Mesenchymal stem cell (in vitro differentiated cells and primary cell): ENCODE results near the gene ARFGAP2.

Experiments
- DNase-seq: peaks from one replicate; pipeline ENCODE4 v3.0.0-alpha.2; 2013
- H2AFZ ChIP-seq: one replicate; pipeline ENCODE4 v1.6.1; 2013; ENCODE audit warnings: low read depth, mild to moderate bottlenecking, control low read depth, inconsistent platforms, low read length, moderate library complexity
- H2AK5ac ChIP-seq: 2 replicates; pipeline ENCODE4 v1.6.1; 2013; ENCODE audit warnings: low read length, moderate library complexity, mild to moderate bottlenecking, inconsistent platforms; ENCODE audit not compliant: severe bottlenecking
- H2BK120ac ChIP-seq: one replicate; pipeline ENCODE4 v1.6.1; 2013; ENCODE audit warnings: low read depth, mild to moderate bottlenecking, inconsistent platforms, low read length, moderate library complexity
- H2BK12ac ChIP-seq, 2 experiments: one replicate each; pipeline ENCODE4 v1.6.1; 2013; ENCODE audit warnings: inconsistent platforms in 2 of 2, low read length in 2 of 2, mild to moderate bottlenecking in 2 of 2, moderate library complexity in 2 of 2, control low read depth in 1 of 2
- H2BK15ac ChIP-seq: one replicate; pipeline ENCODE4 v1.6.1; 2013; ENCODE audit warnings: mild to moderate bottlenecking, low read depth, inconsistent platforms; ENCODE audit not compliant: poor library complexity, severe bottlenecking
- H2BK5ac ChIP-seq: 2 replicates; pipeline ENCODE4 v1.6.1; 2013; ENCODE audit warnings: low read depth, mild to moderate bottlenecking, low read length, control low read depth, inconsistent platforms; ENCODE audit not compliant: poor library complexity, severe bottlenecking
- H3K14ac ChIP-seq, 2 experiments: one replicate each; pipeline ENCODE4 v1.6.1; 2013; ENCODE audit warnings: inconsistent platforms in 2 of 2, low read length in 2 of 2, control low read depth in 1 of 2, mild to moderate bottlenecking in 1 of 2, moderate library complexity in 1 of 2
- H3K18ac ChIP-seq, 2 experiments: one replicate each; pipeline ENCODE4 v1.6.1; 2013; ENCODE audit warnings: inconsistent platforms in 2 of 2, low read length in 2 of 2, control low read depth in 1 of 2, low read depth in 1 of 2, mild to moderate bottlenecking in 1 of 2
- H3K23ac ChIP-seq, 2 experiments: one replicate each; pipeline ENCODE4 v1.6.1; 2013; ENCODE audit warnings: inconsistent platforms in 2 of 2, low read length in 2 of 2, mild to moderate bottlenecking in 2 of 2, moderate library complexity in 2 of 2, control low read depth in 1 of 2
- H3K27ac ChIP-seq: 2 replicates; pipeline ENCODE4 v1.5.1; 2013; ENCODE audit warnings: mild to moderate bottlenecking, moderate library complexity, low read length, control low read depth, inconsistent platforms; ENCODE audit not compliant: poor library complexity, severe bottlenecking
- H3K27me3 ChIP-seq, 2 experiments: 2 replicates each; pipeline versions ENCODE4 v1.6.1 to v1.7.0; 2013; ENCODE audit warnings: low read length in 2 of 2, mild to moderate bottlenecking in 2 of 2, moderate library complexity in 2 of 2, control low read depth in 1 of 2, inconsistent platforms in 1 of 2; ENCODE audit not compliant: control insufficient read depth in 1 of 2, insufficient read depth in 1 of 2
- H3K36me3 ChIP-seq, 2 experiments: 2 replicates each; pipeline versions ENCODE4 v1.6.1 to v1.7.0; 2013; ENCODE audit warnings: low read length in 2 of 2, control low read depth in 1 of 2, inconsistent platforms in 1 of 2, low read depth in 1 of 2, mild to moderate bottlenecking in 1 of 2; ENCODE audit not compliant: insufficient read depth in 2 of 2, control insufficient read depth in 1 of 2
- H3K4ac ChIP-seq, 2 experiments: one replicate each; pipeline ENCODE4 v1.6.1; 2013; ENCODE audit warnings: inconsistent platforms in 2 of 2, low read length in 2 of 2, mild to moderate bottlenecking in 2 of 2, moderate library complexity in 2 of 2, control low read depth in 1 of 2, low read depth in 1 of 2
- H3K4me1 ChIP-seq: 2 replicates; pipeline ENCODE4 v1.6.1; 2013; ENCODE audit warnings: low read depth, low read length, control low read depth; ENCODE audit not compliant: control insufficient read depth, insufficient read depth
- H3K4me2 ChIP-seq: 2 replicates; pipeline ENCODE4 v1.6.1; 2013; ENCODE audit warnings: low read length, mild to moderate bottlenecking, inconsistent platforms; ENCODE audit not compliant: poor library complexity, severe bottlenecking
- H3K4me3 ChIP-seq, 2 experiments: 2 replicates each; pipeline versions ENCODE4 v1.5.1 to v1.7.0; 2013; ENCODE audit warnings: low read length in 2 of 2, mild to moderate bottlenecking in 2 of 2, control low read depth in 1 of 2, low read depth in 1 of 2; ENCODE audit not compliant: insufficient read depth in 1 of 2
- H3K79me1 ChIP-seq: replicated peaks from 2 replicates; pipeline ENCODE4 v1.6.1; 2013; ENCODE audit warnings: mild to moderate bottlenecking, control low read depth, low read length, inconsistent platforms; ENCODE audit not compliant: poor library complexity, severe bottlenecking
- H3K9ac ChIP-seq: 2 replicates; pipeline ENCODE4 v1.7.0; 2013; ENCODE audit warnings: mild to moderate bottlenecking, low read length, moderate library complexity
- H3K9me3 ChIP-seq: 2 replicates; pipeline ENCODE4 v1.7.0; 2013; ENCODE audit warnings: mild to moderate bottlenecking, low read length; ENCODE audit not compliant: control insufficient read depth
- H4K8ac ChIP-seq: one replicate; pipeline ENCODE4 v1.6.1; 2013; ENCODE audit warnings: inconsistent platforms, mild to moderate bottlenecking, low read length, moderate library complexity
- H4K91ac ChIP-seq: one replicate; pipeline ENCODE4 v1.6.1; 2013; ENCODE audit warnings: mild to moderate bottlenecking, low read length, inconsistent platforms
- WGBS: methylation state at CpG from one replicate; pipeline ENCODE4 v1.1.7; 2013; ENCODE audit warnings: mixed read lengths; 5-methylcytosine and 5-hydroxymethylcytosine counted together

ARFGAP2 gene

DNA sequence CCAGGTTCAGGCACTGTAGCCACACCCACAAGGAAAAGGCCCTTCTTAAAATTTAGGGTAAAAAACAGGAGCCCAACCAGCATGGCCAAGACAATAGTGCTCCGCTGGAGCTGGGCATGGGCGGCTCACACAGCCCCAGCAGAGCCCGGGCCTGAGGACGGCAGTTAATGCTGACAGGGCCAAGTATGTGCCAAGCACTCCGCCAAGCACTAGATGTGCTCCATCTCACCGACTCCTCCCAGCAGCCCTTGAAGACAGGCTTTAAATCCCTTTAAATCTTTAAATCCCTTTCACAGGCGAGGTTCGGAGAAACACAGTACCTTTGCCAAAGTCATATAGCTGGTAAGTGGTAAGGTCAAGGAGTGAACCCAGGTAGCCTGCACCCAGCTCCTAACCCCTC, 4.8 kb downstream of the ARFGAP2 start:
- no peak overlapping the region for H3K4ac ChIP-seq
- no peak overlapping the region for H3K4me2 ChIP-seq
- no peak overlapping the region for H2BK12ac ChIP-seq
- H3K18ac ChIP-seq, result no peak overlapping the region
- H2AFZ ChIP-seq, result no peak overlapping the region
- no peak overlapping the region for H3K9ac ChIP-seq
- no peak for DNase-seq
- H3K36me3 ChIP-seq, result peaks cover 61 to 77% of the 10 kb centered on the region in 2 experiments
- no peak overlapping the region for H3K14ac ChIP-seq
- no peak overlapping the region for H2BK15ac ChIP-seq
- H4K8ac ChIP-seq, result no peak overlapping the region
- H3K4me1 ChIP-seq, result peaks cover 8% of the 10 kb centered on the region
- H3K4me3 ChIP-seq, result no peak overlapping the region
- WGBS, result 93% methylated on average over 6 of the region's 8 CpGs
- no peaks in the 10 kb centered on the region for H3K27me3 ChIP-seq
- no peak overlapping the region for H2BK120ac ChIP-seq
- H4K91ac ChIP-seq, result no peak overlapping the region
- H3K27ac ChIP-seq, result no peak overlapping the region
- no peak overlapping the region for H2AK5ac ChIP-seq
- H3K79me1 ChIP-seq, result peaks cover 24% of the 10 kb centered on the region
- no peak overlapping the region for H3K23ac ChIP-seq
- no peaks in the 10 kb centered on the region for H3K9me3 ChIP-seq
- no peak overlapping the region for H2BK5ac ChIP-seq

DNA sequence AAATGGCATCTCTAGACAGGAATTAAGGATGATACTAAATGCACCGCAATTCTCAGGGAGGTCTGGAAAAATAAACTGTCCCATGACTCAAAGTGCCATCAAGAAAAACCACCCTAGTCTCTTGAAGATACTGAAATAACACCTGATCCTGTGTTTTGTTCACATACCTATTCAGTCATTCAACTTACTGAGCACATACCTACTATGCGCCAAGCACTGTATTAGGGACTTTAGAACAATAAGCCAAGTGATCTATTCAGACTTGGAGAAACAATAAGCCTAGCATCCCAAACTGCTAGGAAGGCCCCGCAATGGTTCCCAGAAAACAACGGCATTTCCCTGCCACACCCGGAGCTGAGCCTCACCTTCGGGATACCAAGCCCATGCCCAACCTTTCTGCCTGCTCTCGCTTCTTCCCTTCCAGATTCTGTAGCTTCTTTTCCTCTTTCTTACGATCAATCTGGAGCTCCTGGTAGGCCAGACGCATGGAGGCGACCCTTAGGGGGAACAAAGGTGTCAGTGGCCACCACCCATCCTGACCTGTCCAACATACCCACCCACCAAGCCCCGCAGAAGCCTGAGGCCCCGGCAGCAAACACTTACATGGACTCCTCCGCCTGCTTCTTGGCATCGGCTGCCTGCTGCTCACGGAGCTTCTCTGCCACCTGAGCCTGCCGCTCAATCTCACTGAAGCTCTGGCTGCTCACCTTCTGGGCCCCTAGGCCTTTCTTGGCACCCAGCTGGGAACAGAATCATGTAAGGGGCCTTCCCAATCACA, 5.4 kb downstream of the ARFGAP2 start:
- no peak overlapping the region for H2BK12ac ChIP-seq
- peaks cover 25% of the 10 kb centered on the region for H3K79me1 ChIP-seq
- 99% methylated on average over 16 of the region's 16 CpGs for WGBS
- H3K4me2 ChIP-seq, result no peak overlapping the region
- H2BK15ac ChIP-seq, result no peak overlapping the region
- H3K27ac ChIP-seq, result no peak overlapping the region
- H4K91ac ChIP-seq, result no peak overlapping the region
- no peak overlapping the region for H3K4me3 ChIP-seq
- H3K4me1 ChIP-seq, result peaks cover 8% of the 10 kb centered on the region
- H3K4ac ChIP-seq, result no peak overlapping the region
- H3K23ac ChIP-seq, result no peak overlapping the region
- peaks cover 67 to 83% of the 10 kb centered on the region in 2 experiments for H3K36me3 ChIP-seq
- no peak overlapping the region for H4K8ac ChIP-seq
- H3K27me3 ChIP-seq, result no peaks in the 10 kb centered on the region
- no peak overlapping the region for H2BK5ac ChIP-seq
- H2AK5ac ChIP-seq, result no peak overlapping the region
- no peak for DNase-seq
- H3K9ac ChIP-seq, result no peak overlapping the region
- no peak overlapping the region for H3K14ac ChIP-seq
- no peak overlapping the region for H3K18ac ChIP-seq
- no peak overlapping the region for H2AFZ ChIP-seq
- H2BK120ac ChIP-seq, result no peak overlapping the region
- no peaks in the 10 kb centered on the region for H3K9me3 ChIP-seq

DNA sequence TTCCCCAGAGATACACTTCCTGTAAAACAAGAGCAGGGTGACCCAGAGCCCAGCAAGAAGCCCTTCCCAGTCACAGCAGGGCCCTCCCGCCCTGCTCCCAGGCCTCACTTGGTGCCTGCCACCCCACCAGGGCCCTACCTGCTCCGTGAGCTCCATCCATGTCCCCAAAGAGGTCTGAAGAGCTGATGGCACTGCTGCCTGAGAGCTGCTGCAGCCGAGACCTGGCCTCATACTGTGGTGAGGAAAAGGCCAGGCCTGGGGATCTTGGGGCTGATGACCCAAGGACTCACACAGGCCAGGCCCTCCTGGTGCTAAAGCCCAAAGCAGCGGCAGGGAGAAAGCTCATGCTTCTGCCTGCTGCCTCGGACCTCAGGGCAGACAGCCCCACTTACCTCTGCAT, 10.3 kb downstream of the ARFGAP2 start:
- Histone ChIP-seq H3K36me3 (peaks cover 81 to 86% of the 10 kb centered on the region in 2 experiments), H3K4me3 (no peak overlapping the region), H2BK5ac (no peak overlapping the region), H3K4me2 (no peak overlapping the region), H2AK5ac (no peak overlapping the region), H3K4me1 (peaks cover 4% of the 10 kb centered on the region), H3K4ac (no peak overlapping the region), H3K18ac (no peak overlapping the region), H3K27me3 (no peaks in the 10 kb centered on the region), H3K79me1 (peaks cover 33% of the 10 kb centered on the region), H3K9ac (no peak overlapping the region), H3K9me3 (no peaks in the 10 kb centered on the region), H4K91ac (no peak overlapping the region), H3K27ac (no peak overlapping the region), H2BK12ac (no peak overlapping the region), H2BK120ac (no peak overlapping the region), H2AFZ (no peak overlapping the region), H3K23ac (no peak overlapping the region), H4K8ac (no peak overlapping the region), H2BK15ac (no peak overlapping the region), H3K14ac (no peak overlapping the region)
- 96% methylated on average over 5 of the region's 5 CpGs for WGBS
- no peak for DNase-seq

DNA sequence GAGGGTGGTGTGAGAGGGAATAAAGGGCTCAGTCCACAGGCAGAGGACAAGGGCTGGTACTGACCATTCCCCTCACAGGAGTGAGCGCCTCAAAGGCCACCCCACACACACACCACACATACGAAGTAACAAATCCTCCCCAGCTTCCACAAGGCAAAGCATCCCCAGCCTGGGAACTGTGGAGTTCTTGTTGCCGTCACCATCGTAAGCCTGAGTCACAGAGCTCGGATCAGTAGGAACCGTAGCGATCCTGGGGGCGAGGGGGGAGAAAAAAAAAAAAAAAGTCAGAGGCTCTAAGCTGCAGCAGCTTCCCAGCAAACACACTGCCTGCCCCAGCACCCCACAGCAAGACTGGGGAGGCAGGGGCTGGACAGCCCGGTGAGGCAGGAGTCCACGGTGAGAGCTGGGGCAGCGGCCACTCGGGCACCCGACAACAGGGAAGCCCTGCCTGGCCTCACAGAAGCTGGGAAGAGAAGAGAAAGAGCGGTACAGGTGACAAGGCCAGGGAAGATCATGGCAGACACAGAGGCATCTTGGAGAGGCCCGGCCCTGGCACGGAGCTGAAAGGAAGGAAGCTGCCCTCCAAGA, 11.3 kb downstream of the ARFGAP2 start:
- Histone ChIP-seq H3K27me3 (no peaks in the 10 kb centered on the region), H3K36me3 (peaks cover 76 to 82% of the 10 kb centered on the region in 2 experiments), H4K8ac (no peak overlapping the region), H3K9ac (no peak overlapping the region), H3K4me1 (peaks cover 4% of the 10 kb centered on the region), H2AK5ac (no peak overlapping the region), H2BK12ac (no peak overlapping the region), H3K4me3 (no peak overlapping the region), H2AFZ (no peak overlapping the region), H4K91ac (no peak overlapping the region), H3K4ac (no peak overlapping the region), H3K23ac (no peak overlapping the region), H3K79me1 (peaks cover 33% of the 10 kb centered on the region), H3K9me3 (no peaks in the 10 kb centered on the region), H3K27ac (no peak overlapping the region), H3K4me2 (no peak overlapping the region), H2BK15ac (no peak overlapping the region), H2BK120ac (no peak overlapping the region), H3K14ac (no peak overlapping the region), H2BK5ac (no peak overlapping the region), H3K18ac (no peak overlapping the region)
- DNase-seq, result no peak
- 97% methylated on average over 11 of the region's 16 CpGs for WGBS
